ENCODE measurements around the gene EFHD2. TPM values are rescaled to one million over a fixed set of nuclear protein-coding genes. Genes with fewer than 3 reads are reported as not detected.

EFHD2 gene
- total RNA-seq, 1 experiment from 2014 or later = 129 TPM

DNA sequence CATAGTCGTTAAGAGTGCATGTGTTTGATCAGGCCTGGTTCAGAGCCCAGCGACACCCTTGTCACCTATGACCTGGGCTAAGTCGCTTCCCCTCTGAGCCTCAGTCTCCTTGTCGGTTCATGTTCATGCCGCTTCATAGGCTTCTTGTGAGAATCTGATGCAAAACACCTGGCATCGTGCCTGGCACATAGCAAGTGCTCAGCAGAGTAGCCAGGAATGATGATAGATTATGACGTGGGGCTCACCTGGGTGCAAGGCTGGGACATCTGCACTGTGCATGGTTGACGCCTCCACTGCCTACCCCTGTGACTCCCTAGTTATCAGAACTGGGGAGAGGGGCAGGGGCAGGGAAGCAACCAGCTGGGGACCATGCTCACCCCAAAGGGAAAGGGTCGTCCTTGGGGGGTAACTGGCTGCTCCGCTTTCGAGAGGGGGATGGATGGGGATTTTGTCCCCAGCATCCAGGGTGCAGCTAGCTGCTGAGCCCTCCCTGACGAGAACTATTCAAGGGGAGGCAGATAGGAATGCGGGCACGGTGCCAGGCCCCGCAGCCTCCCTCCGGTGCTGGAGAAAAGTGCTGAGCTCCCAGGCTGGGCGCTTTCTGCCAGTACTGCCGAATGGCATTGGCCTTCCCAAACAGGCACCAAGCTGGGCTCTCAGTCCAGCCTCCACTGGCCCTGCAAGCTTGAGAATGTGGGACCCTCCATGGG is 9.3 kb downstream of the EFHD2 start:
- DNase-seq = no peak
- intact Hi-C loops (cut with micrococcal nuclease; ENCODE audit: unreplicated experiment) = loop anchor here (5.0 kb wide), 1 partner anchor 267 kb away; the partner anchor contains the start of gene TMEM51
- no TSS peak for BruUV-seq (replicated peaks)

DNA sequence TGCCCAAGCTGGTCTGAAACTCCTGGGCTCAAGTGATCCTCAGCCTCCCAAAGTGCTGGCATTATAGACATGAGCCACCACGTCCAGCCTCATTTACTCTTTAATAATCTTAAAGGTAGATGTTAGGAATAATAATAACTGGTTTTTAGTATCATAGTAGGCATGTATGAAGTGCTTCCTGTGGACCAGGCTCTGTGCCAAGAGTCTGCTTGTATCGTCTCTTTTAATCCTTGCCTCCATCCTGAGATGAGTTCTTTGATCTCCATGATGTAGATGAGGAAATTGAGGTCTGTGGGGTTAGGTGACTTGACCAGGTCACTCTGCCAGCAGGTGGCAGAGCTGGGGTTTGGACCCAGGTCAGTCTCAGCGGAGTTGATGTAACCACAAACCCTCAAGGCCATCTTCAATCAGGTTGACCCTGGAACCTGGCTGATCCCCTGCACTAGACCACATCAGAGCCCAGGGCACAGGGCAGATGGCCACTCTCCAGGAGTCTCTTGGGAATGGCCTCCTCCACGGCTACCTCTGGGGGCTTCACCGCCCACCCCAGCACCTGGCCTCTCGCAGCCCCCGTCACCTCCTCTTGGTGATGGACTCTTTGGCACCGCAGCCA is 11.3 kb downstream of the EFHD2 start:
- ChIA-PET POLR2A (ENCODE audit: unreplicated experiment) (no interaction called here), CTCF (interaction anchor here (0.7 kb wide), 1 partner anchor 9 kb away, joined by 3 read pairs; no protein-coding TSS in a partner anchor)
- BruUV-seq (replicated peaks) = no TSS peak
- Histone ChIP-seq H3K27me3 (ENCODE audit: insufficient read depth, low read depth) (no peaks in the 10 kb centered on the region), H3K4me1 (replicated peaks; ENCODE audit: insufficient read depth) (peaks cover 43% of the 10 kb centered on the region), H3K4me3 (no peak overlapping the region), H3F3A (ENCODE audit: insufficient read depth, low read depth) (peaks cover 29% of the 10 kb centered on the region), H3K4me2 (no peak overlapping the region), H3K9me3 (ENCODE audit: insufficient read depth, low read depth) (no peaks in the 10 kb centered on the region), H2AFZ (no peak overlapping the region), H3K9me2 (ENCODE audit: insufficient read depth) (no peaks in the 10 kb centered on the region), H4K20me1 (ENCODE audit: insufficient read depth) (peaks cover 3% of the 10 kb centered on the region; the same call in 1 of the 2 replicates), H3K27ac (no peak overlapping the region), H3K36me3 (ENCODE audit: low read depth) (no peaks in the 10 kb centered on the region), H3K79me2 (ENCODE audit: low read depth) (peaks cover 75% of the 10 kb centered on the region)
- no peak for DNase-seq
- intact Hi-C loops (cut with micrococcal nuclease; ENCODE audit: unreplicated experiment) = loop anchor here (5.0 kb wide), 2 partner anchors 204 to 284 kb away; no protein-coding TSS in a partner anchor
- no peak for TF ChIP-seq EZH2 (IDR thresholded peaks at IDR 0.05; ENCODE audit: low read depth)
- TF ChIP-seq, protein P1, sequence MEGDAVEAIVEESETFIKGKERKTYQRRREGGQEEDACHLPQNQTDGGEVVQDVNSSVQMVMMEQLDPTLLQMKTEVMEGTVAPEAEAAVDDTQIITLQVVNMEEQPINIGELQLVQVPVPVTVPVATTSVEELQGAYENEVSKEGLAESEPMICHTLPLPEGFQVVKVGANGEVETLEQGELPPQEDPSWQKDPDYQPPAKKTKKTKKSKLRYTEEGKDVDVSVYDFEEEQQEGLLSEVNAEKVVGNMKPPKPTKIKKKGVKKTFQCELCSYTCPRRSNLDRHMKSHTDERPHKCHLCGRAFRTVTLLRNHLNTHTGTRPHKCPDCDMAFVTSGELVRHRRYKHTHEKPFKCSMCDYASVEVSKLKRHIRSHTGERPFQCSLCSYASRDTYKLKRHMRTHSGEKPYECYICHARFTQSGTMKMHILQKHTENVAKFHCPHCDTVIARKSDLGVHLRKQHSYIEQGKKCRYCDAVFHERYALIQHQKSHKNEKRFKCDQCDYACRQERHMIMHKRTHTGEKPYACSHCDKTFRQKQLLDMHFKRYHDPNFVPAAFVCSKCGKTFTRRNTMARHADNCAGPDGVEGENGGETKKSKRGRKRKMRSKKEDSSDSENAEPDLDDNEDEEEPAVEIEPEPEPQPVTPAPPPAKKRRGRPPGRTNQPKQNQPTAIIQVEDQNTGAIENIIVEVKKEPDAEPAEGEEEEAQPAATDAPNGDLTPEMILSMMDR (conservative IDR thresholded peaks at IDR 0.05) = no peak

More for the DNA sequence above, 9.3 kb downstream of the EFHD2 start:
- H3K4me3 ChIP-seq = no peak overlapping the region
- H3K9me2 ChIP-seq (ENCODE audit: insufficient read depth) = no peaks in the 10 kb centered on the region
- H2AFZ ChIP-seq = no peak overlapping the region
- no peaks in the 10 kb centered on the region for H3K9me3 ChIP-seq (ENCODE audit: insufficient read depth, low read depth)
- H3F3A ChIP-seq (ENCODE audit: insufficient read depth, low read depth) = peaks cover 36% of the 10 kb centered on the region
- H3K27ac ChIP-seq = no peak overlapping the region
- no peaks in the 10 kb centered on the region for H3K27me3 ChIP-seq (ENCODE audit: insufficient read depth, low read depth)
- H3K79me2 ChIP-seq (ENCODE audit: low read depth) = peaks cover 85% of the 10 kb centered on the region
- H3K4me2 ChIP-seq = no peak overlapping the region
- 0 out of 2 replicates have a peak, but pooled peaks cover 6% of the 10 kb centered on the region for H3K36me3 ChIP-seq (ENCODE audit: low read depth)
- ChIA-PET CTCF (no interaction called here), POLR2A (ENCODE audit: unreplicated experiment) (interaction anchor here (0.6 to 0.7 kb wide), 2 partner anchors 86 to 96 kb away, joined by 3 read pairs; no protein-coding TSS in a partner anchor)
- peaks cover 6% of the 10 kb centered on the region; the same call in 1 of the 2 replicates for H4K20me1 ChIP-seq (ENCODE audit: insufficient read depth)
- H3K4me1 ChIP-seq (replicated peaks; ENCODE audit: insufficient read depth) = peaks cover 42% of the 10 kb centered on the region
- no peak for TF ChIP-seq EZH2 (IDR thresholded peaks at IDR 0.05; ENCODE audit: low read depth)
- TF ChIP-seq, protein P1 (conservative IDR thresholded peaks at IDR 0.05) = no peak

DNA sequence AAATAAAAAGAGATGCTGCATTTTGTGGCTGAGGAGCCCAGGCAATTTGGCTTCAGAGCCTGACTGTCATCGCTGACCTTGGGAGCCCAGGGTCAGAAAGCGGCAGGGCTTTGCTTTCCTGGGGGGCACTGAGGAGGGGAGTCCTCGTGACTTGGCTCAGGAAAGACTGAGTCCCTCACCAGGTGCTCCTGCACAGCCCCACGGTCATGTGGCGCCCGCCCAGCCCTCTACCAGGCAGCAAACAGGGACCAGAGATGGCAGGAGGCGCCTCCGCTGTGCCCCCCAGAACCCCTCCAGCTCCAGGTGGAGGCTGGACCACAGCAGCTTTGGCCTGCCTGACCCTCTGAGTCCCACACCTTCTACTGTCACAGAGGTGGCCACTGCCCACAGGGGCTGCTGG is 13.2 kb downstream of the EFHD2 start:
- Histone ChIP-seq H3F3A (ENCODE audit: insufficient read depth, low read depth) (peaks cover 15% of the 10 kb centered on the region; the same call in 1 of the 2 replicates), H3K9me2 (ENCODE audit: insufficient read depth) (no peaks in the 10 kb centered on the region), H3K79me2 (ENCODE audit: low read depth) (peaks cover 65% of the 10 kb centered on the region), H2AFZ (no peak overlapping the region), H3K27ac (no peak overlapping the region), H4K20me1 (ENCODE audit: insufficient read depth) (peaks cover 3% of the 10 kb centered on the region; the same call in 1 of the 2 replicates), H3K4me1 (replicated peaks; ENCODE audit: insufficient read depth) (peaks cover 29% of the 10 kb centered on the region), H3K4me2 (no peak overlapping the region), H3K27me3 (ENCODE audit: insufficient read depth, low read depth) (no peaks in the 10 kb centered on the region), H3K4me3 (no peak overlapping the region), H3K36me3 (ENCODE audit: low read depth) (no peaks in the 10 kb centered on the region), H3K9me3 (ENCODE audit: insufficient read depth, low read depth) (no peaks in the 10 kb centered on the region)
- CTCF ChIA-PET = no interaction called here
- intact Hi-C loops (cut with micrococcal nuclease; ENCODE audit: unreplicated experiment) = loop anchor here (5.0 kb wide), 2 partner anchors 206 to 286 kb away; no protein-coding TSS in a partner anchor
- BruUV-seq (replicated peaks) = no TSS peak
- POLR2A ChIA-PET (ENCODE audit: unreplicated experiment) = no interaction called here
- no peak for TF ChIP-seq EZH2 (IDR thresholded peaks at IDR 0.05; ENCODE audit: low read depth)
- TF ChIP-seq, protein P1 (conservative IDR thresholded peaks at IDR 0.05) = no peak
- no peak for DNase-seq

All from PC-9 (cell line).